ENCODE measurements around the gene NLGN3. TPM values are rescaled to one million over a fixed set of nuclear protein-coding genes. Genes with fewer than 3 reads are reported as not detected.

The NLGN3 gene
- total and polyA plus RNA-seq, 7 experiments from 2014 or later: 0.09 to 4.6 (median 2.9) TPM

- Histone ChIP-seq H3K36me3 (ENCODE audit: control insufficient read depth in 2 of 3, insufficient read depth in 3 of 3, low read length in 3 of 3) (no peaks in the 10 kb centered on the region), H3K27me3 (ENCODE audit: control insufficient read depth in 2 of 2, insufficient read depth in 2 of 2, low read length in 2 of 2) (no peaks in the 10 kb centered on the region), H3K4me3 (ENCODE audit: low read length) (no peak overlapping the region), H3K27ac (ENCODE audit: low read depth, low read length) (peak overlapping the region; percentile 23), H3K9me3 (ENCODE audit: control insufficient read depth in 2 of 3, low read length in 3 of 3) (no peaks in the 10 kb centered on the region), H3K4me1 (ENCODE audit: control insufficient read depth in 2 of 2, insufficient read depth in 2 of 2, low read length in 2 of 2) (peaks cover 31 to 47% of the 10 kb centered on the region in 2 donors)
- H3K36me3 Mint-ChIP-seq: no peaks in the 10 kb centered on the region
- peaks cover 19 to 67% (median 54%) of the 10 kb centered on the region in 7 donors for H3K4me1 Mint-ChIP-seq
- peak overlapping the region in 8 of 9 donors; percentile 9 to 89 (median 82) for H3K27ac Mint-ChIP-seq
- intact Hi-C loops (cut with micrococcal nuclease): loop anchor here (1.0 to 2.0 kb wide), 6 partner anchors 8 to 268 kb away; partner anchors contain the start of genes IL2RG (in 2 of the 2), CXorf65 (in 1 of the 2), MED12 (in 1 of the 2) and TAF1 (in 1 of the 2)
- CTCF ChIA-PET: interaction anchor here (0.9 to 2.8 kb wide), 2 partner anchors 20 to 32 kb away, joined by 3 to 21 read pairs; partner anchors contain the start of gene MED12
- H3K9me3 Mint-ChIP-seq: peaks cover 0 to 5% (median 0%) of the 10 kb centered on the region in 11 donors
- ATAC-seq (peak; percentile 70), DNase-seq (peak; percentile 52 to 82 (median 77))
- peak overlapping the region; percentile 41 to 75 (median 63) for H3K4me3 Mint-ChIP-seq
- POLR2A ChIA-PET: interaction anchor here (1.1 to 2.8 kb wide), 4 partner anchors 14 to 83 kb away, joined by 6 to 14 read pairs (median 8); partner anchors contain the start of genes IL2RG and MED12
- peaks cover 0 to 6% (median 0%) of the 10 kb centered on the region in 5 donors for H3K27me3 Mint-ChIP-seq
Measured at GRCh38 chrX:71098302-71098701, 46.3 kb upstream of the NLGN3 start.

GRCh38 chrX:71098951-71099506 is 45.6 kb upstream of the NLGN3 start:
- Histone ChIP-seq H3K4me3 (ENCODE audit: low read length) (no peak overlapping the region), H3K36me3 (ENCODE audit: control insufficient read depth in 2 of 3, insufficient read depth in 3 of 3, low read length in 3 of 3) (no peaks in the 10 kb centered on the region), H3K9me3 (ENCODE audit: control insufficient read depth in 2 of 3, low read length in 3 of 3) (no peaks in the 10 kb centered on the region), H3K27ac (ENCODE audit: low read depth, low read length) (peak overlapping the region; percentile 23), H3K27me3 (ENCODE audit: control insufficient read depth in 2 of 2, insufficient read depth in 2 of 2, low read length in 2 of 2) (no peaks in the 10 kb centered on the region), H3K4me1 (ENCODE audit: control insufficient read depth in 2 of 2, insufficient read depth in 2 of 2, low read length in 2 of 2) (peaks cover 37 to 54% of the 10 kb centered on the region in 2 donors)
- intact Hi-C loops (cut with micrococcal nuclease): loop anchor here (1.0 to 2.0 kb wide), 6 partner anchors 7 to 268 kb away; partner anchors contain the start of genes IL2RG (in 2 of the 2), CXorf65 (in 1 of the 2), MED12 (in 1 of the 2) and TAF1 (in 1 of the 2)
- DNase-seq: no peak
- H3K27ac Mint-ChIP-seq: peak overlapping the region in 8 of 9 donors; percentile 32 to 83 (median 76)
- ChIA-PET CTCF (interaction anchor here (0.9 to 4.9 kb wide), 10 partner anchors 9 to 80 kb away, joined by 3 to 59 read pairs (median 4); partner anchors contain the start of genes IL2RG and MED12), POLR2A (interaction anchor here (0.6 to 8.5 kb wide), 9 partner anchors 9 to 80 kb away, joined by 3 to 125 read pairs (median 4); partner anchors contain the start of genes IL2RG, MED12 and SNX12)
- peaks cover 0 to 4% (median 0%) of the 10 kb centered on the region in 5 donors for H3K36me3 Mint-ChIP-seq
- peaks cover 0 to 5% (median 0%) of the 10 kb centered on the region in 11 donors for H3K9me3 Mint-ChIP-seq
- H3K4me3 Mint-ChIP-seq: peak overlapping the region in 8 of 10 donors; percentile 1 to 75 (median 34)
- no peak for ATAC-seq
- H3K27me3 Mint-ChIP-seq: peaks cover 0 to 2% (median 0%) of the 10 kb centered on the region in 5 donors
- H3K4me1 Mint-ChIP-seq: peaks cover 23 to 75% (median 57%) of the 10 kb centered on the region in 7 donors

GRCh38 chrX:71099736-71100135 is 44.9 kb upstream of the NLGN3 start:
- no peaks in the 10 kb centered on the region for H3K36me3 ChIP-seq (ENCODE audit: control insufficient read depth in 2 of 3, insufficient read depth in 3 of 3, low read length in 3 of 3)
- Mint-ChIP-seq H3K36me3 (peaks cover 0 to 11% (median 0%) of the 10 kb centered on the region in 5 donors), H3K9me3 (peaks cover 0 to 5% (median 0%) of the 10 kb centered on the region in 11 donors), H3K27ac (peak overlapping the region; percentile 18 to 83 (median 76)), H3K4me1 (peaks cover 30 to 82% (median 64%) of the 10 kb centered on the region in 7 donors), H3K27me3 (peaks cover 0 to 2% (median 0%) of the 10 kb centered on the region in 5 donors), H3K4me3 (peak overlapping the region in 8 of 10 donors; percentile 1 to 61 (median 34))
- CTCF ChIA-PET: interaction anchor here (0.9 to 4.9 kb wide), 12 partner anchors 8 to 80 kb away, joined by 3 to 59 read pairs (median 4); partner anchors contain the start of genes IL2RG and MED12
- POLR2A ChIA-PET: interaction anchor here (0.6 to 8.5 kb wide), 9 partner anchors 9 to 79 kb away, joined by 3 to 125 read pairs (median 4); partner anchors contain the start of genes IL2RG, MED12 and SNX12
- peak overlapping the region; percentile 23 for H3K27ac ChIP-seq (ENCODE audit: low read depth, low read length)
- H3K4me1 ChIP-seq (ENCODE audit: control insufficient read depth in 2 of 2, insufficient read depth in 2 of 2, low read length in 2 of 2): peaks cover 44 to 59% of the 10 kb centered on the region in 2 donors
- H3K4me3 ChIP-seq (ENCODE audit: low read length): no peak overlapping the region
- intact Hi-C loops (cut with micrococcal nuclease): loop anchor here in 1 of 2 donors (2.0 kb wide), 1 partner anchor 267 kb away; the partner anchor contains the start of gene TAF1
- H3K9me3 ChIP-seq (ENCODE audit: control insufficient read depth in 2 of 3, low read length in 3 of 3): no peaks in the 10 kb centered on the region
- DNase-seq (no peak), ATAC-seq (no peak)
- no peaks in the 10 kb centered on the region for H3K27me3 ChIP-seq (ENCODE audit: control insufficient read depth in 2 of 2, insufficient read depth in 2 of 2, low read length in 2 of 2)

GRCh38 chrX:71100581-71101505 is 43.8 kb upstream of the NLGN3 start:
- Histone ChIP-seq H3K36me3 (ENCODE audit: control insufficient read depth in 2 of 3, insufficient read depth in 3 of 3, low read length in 3 of 3) (no peaks in the 10 kb centered on the region), H3K4me3 (ENCODE audit: low read length) (no peak overlapping the region), H3K27ac (ENCODE audit: low read depth, low read length) (peak overlapping the region; percentile 58), H3K27me3 (ENCODE audit: control insufficient read depth in 2 of 2, insufficient read depth in 2 of 2, low read length in 2 of 2) (no peaks in the 10 kb centered on the region), H3K4me1 (ENCODE audit: control insufficient read depth in 2 of 2, insufficient read depth in 2 of 2, low read length in 2 of 2) (peaks cover 52 to 68% of the 10 kb centered on the region in 2 donors), H3K9me3 (ENCODE audit: control insufficient read depth in 2 of 3, low read length in 3 of 3) (no peaks in the 10 kb centered on the region)
- H3K27me3 Mint-ChIP-seq: peaks cover 0 to 2% (median 0%) of the 10 kb centered on the region in 5 donors
- peaks cover 0 to 2% (median 0%) of the 10 kb centered on the region in 11 donors for H3K9me3 Mint-ChIP-seq
- peak in 1 of 9 donors; percentile 44 for DNase-seq
- ChIA-PET CTCF (interaction anchor here (0.9 to 4.9 kb wide), 8 partner anchors 11 to 156 kb away, joined by 3 to 59 read pairs (median 11); partner anchors contain the start of genes IL2RG and MED12), POLR2A (interaction anchor here (0.6 to 8.5 kb wide), 9 partner anchors 7 to 431 kb away, joined by 3 to 125 read pairs (median 9); partner anchors contain the start of genes IL2RG and MED12)
- peak overlapping the region; percentile 44 to 99 (median 86) for H3K27ac Mint-ChIP-seq
- intact Hi-C loops (cut with micrococcal nuclease): no loop called here
- peaks cover 34 to 80% (median 63%) of the 10 kb centered on the region in 7 donors for H3K4me1 Mint-ChIP-seq
- ATAC-seq: no peak
- H3K36me3 Mint-ChIP-seq: peaks cover 0 to 15% (median 4%) of the 10 kb centered on the region in 5 donors
- H3K4me3 Mint-ChIP-seq: peak overlapping the region in 7 of 10 donors; percentile 4 to 60 (median 36)

- H3K9me3 ChIP-seq (ENCODE audit: control insufficient read depth in 2 of 3, low read length in 3 of 3): no peaks in the 10 kb centered on the region
- peaks cover 0 to 26% (median 12%) of the 10 kb centered on the region in 5 donors for H3K36me3 Mint-ChIP-seq
- peaks cover 0 to 4% (median 0%) of the 10 kb centered on the region in 11 donors for H3K9me3 Mint-ChIP-seq
- ChIA-PET POLR2A (interaction anchor here (0.6 to 8.5 kb wide), 8 partner anchors 10 to 430 kb away, joined by 3 to 125 read pairs (median 9); partner anchors contain the start of genes IL2RG, MED12 and OGT), CTCF (interaction anchor here (1.1 to 4.9 kb wide), 6 partner anchors 9 to 80 kb away, joined by 3 to 59 read pairs (median 12); partner anchors contain the start of genes IL2RG and MED12)
- peak overlapping the region; percentile 82 for H3K27ac ChIP-seq (ENCODE audit: low read depth, low read length)
- DNase-seq: no peak
- intact Hi-C loops (cut with micrococcal nuclease): no loop called here
- no peaks in the 10 kb centered on the region for H3K27me3 Mint-ChIP-seq
- peaks cover 43 to 92% (median 75%) of the 10 kb centered on the region in 7 donors for H3K4me1 Mint-ChIP-seq
- no peaks in the 10 kb centered on the region for H3K27me3 ChIP-seq (ENCODE audit: control insufficient read depth in 2 of 2, insufficient read depth in 2 of 2, low read length in 2 of 2)
- peaks cover 0 to 1% (median under 1%) of the 10 kb centered on the region in 3 experiments for H3K36me3 ChIP-seq (ENCODE audit: control insufficient read depth in 2 of 3, insufficient read depth in 3 of 3, low read length in 3 of 3)
- H3K27ac Mint-ChIP-seq: peak overlapping the region; percentile 81 to 99 (median 92)
- no peak overlapping the region for H3K4me3 ChIP-seq (ENCODE audit: low read length)
- H3K4me1 ChIP-seq (ENCODE audit: control insufficient read depth in 2 of 2, insufficient read depth in 2 of 2, low read length in 2 of 2): peaks cover 62 to 75% of the 10 kb centered on the region in 2 donors
- H3K4me3 Mint-ChIP-seq: peak overlapping the region in 7 of 10 donors; percentile 27 to 98 (median 75)
- no peak for ATAC-seq
Measured at GRCh38 chrX:71102292-71102691, 42.3 kb upstream of the NLGN3 start.
